IMR-90 (cell line): ENCODE measurements around the gene CDK5R2.

Source experiments
- CEBPB ChIP-seq: IDR thresholded peaks from 2 replicates; pipeline ENCODE4 v1.6.1; 2012; ENCODE audit warnings: low read depth, low read length, improper control_type of control experiment
- CHD1 ChIP-seq: IDR thresholded peaks from 2 replicates; pipeline ENCODE4 v1.6.1; 2012; ENCODE audit warnings: low read depth, low read length, improper control_type of control experiment
- POLR2A ChIP-seq: IDR thresholded peaks from 2 replicates; pipeline ENCODE4 v1.6.1; 2012; ENCODE audit warnings: mild to moderate bottlenecking, low read depth, low read length
- RAD21 ChIP-seq: IDR thresholded peaks from 2 replicates; pipeline ENCODE4 v1.6.1; 2012; ENCODE audit warnings: low read length, improper control_type of control experiment
- USF2 ChIP-seq: fragments of 150-350 bp; IDR thresholded peaks from 2 replicates; pipeline ENCODE4 v1.6.1; 2017; ENCODE audit warnings: mild to moderate bottlenecking, antibody characterized with exemption, low read length, low read depth
- TF ChIP-seq, protein P1 (sequence below): conservative IDR thresholded peaks from 2 replicates; pipeline ENCODE4 v1.5.1; 2012; ENCODE audit warnings: mild to moderate bottlenecking, low read depth, low read length, improper control_type of control experiment
- TF ChIP-seq, protein P2 (sequence below): fragments of 150-350 bp; IDR thresholded peaks from 2 replicates; pipeline ENCODE4 v1.6.1; 2016; ENCODE audit warnings: low read depth, mild to moderate bottlenecking, low read length, moderate library complexity, borderline replicate concordance

DNA sequence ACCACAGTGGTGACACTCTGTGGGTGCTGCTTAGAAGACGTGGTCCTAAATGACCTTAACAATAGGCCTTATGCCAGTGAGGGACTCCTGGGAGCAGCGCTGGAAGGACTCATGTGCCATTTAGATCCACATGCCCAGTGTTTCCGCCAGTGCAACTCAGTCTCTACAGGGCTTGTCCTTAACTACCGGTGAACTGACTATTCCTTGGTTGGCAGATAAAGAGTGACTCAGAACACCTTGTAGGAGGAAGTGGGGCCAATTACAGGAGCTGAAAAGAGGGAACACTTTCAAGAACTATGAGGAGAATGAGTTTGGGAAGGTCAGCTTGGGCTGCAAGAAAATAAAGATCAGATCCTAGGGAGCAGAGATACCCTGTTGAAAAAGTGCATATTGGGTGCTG lies 1.8 kb upstream of the CDK5R2 start:
- TF ChIP-seq, protein P1, sequence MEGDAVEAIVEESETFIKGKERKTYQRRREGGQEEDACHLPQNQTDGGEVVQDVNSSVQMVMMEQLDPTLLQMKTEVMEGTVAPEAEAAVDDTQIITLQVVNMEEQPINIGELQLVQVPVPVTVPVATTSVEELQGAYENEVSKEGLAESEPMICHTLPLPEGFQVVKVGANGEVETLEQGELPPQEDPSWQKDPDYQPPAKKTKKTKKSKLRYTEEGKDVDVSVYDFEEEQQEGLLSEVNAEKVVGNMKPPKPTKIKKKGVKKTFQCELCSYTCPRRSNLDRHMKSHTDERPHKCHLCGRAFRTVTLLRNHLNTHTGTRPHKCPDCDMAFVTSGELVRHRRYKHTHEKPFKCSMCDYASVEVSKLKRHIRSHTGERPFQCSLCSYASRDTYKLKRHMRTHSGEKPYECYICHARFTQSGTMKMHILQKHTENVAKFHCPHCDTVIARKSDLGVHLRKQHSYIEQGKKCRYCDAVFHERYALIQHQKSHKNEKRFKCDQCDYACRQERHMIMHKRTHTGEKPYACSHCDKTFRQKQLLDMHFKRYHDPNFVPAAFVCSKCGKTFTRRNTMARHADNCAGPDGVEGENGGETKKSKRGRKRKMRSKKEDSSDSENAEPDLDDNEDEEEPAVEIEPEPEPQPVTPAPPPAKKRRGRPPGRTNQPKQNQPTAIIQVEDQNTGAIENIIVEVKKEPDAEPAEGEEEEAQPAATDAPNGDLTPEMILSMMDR, result no peak
- TF ChIP-seq POLR2A (no peak), RAD21 (no peak), CEBPB (no peak), CHD1 (no peak), USF2 (no peak)
- TF ChIP-seq, protein P2, sequence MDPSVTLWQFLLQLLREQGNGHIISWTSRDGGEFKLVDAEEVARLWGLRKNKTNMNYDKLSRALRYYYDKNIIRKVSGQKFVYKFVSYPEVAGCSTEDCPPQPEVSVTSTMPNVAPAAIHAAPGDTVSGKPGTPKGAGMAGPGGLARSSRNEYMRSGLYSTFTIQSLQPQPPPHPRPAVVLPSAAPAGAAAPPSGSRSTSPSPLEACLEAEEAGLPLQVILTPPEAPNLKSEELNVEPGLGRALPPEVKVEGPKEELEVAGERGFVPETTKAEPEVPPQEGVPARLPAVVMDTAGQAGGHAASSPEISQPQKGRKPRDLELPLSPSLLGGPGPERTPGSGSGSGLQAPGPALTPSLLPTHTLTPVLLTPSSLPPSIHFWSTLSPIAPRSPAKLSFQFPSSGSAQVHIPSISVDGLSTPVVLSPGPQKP, result no peak
